Adipose tissue (tissue), 3 donors: ENCODE results near the gene ZFP37. TPM values are rescaled to one million over a fixed set of nuclear protein-coding genes. Genes with fewer than 3 reads are reported as not detected.

Experiments used
- H3K27ac ChIP-seq: one replicate; pipeline ENCODE4 v1.5.1; 2013; ENCODE audit warnings: low read depth, low read length
- WGBS, 3 donors: extraction: QIAGEN DNeasy Blood & Tissue Kit; methylation state at CpG; one replicate each; pipeline ENCODE4 v1.1.7; 2013; 5-methylcytosine and 5-hydroxymethylcytosine counted together
- polyA plus RNA-seq, 3 donors: library from polyadenylated mRNA; stranded (reverse); fragments of 200-250 nt; gene quantifications; one replicate each; pipeline ENCODE4 v1.2.3, GENCODE V29; 2013
- donor health status: healthy with polysubstance abuse.
- donor health status: Bipolar disorder and iron deficiency.
- donor health status: healthy.

ZFP37 gene
- polyA plus RNA-seq, 3 donors: 0.70 to 1.3 (median 1.2) TPM

DNA sequence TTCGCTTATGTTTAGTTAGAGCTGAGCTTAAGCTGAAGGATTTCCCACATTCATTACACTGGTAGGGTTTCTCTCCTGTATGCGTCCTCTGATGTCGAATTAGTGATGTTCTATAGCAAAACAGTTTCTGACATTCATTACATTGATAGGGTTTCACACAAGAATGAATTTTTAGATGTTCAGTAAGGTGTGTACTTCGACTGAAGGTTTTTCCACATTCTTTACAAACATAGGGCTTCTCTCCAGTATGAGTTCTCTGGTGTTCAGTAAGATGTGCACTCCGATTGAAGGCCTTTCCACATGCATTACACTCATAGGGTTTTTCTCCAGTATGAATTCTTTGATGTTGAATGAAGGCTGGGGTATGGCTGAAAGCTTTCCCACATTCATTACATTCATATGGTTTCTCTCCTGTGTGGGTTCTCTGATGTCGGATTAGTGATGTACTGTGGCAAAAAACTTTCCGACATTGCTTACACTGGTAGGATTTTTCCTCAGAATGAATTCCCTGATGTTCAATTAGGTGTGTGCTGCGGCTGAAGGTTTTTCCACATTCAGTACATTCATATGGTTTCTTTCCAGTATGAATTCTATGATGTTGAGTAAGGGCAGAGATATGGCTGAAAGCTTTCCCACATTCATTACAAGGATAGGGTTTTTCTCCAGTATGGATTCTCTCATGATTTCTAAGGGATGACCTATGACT is 59.1 kb downstream of the ZFP37 start:
- WGBS, 3 donors: 94 to 95% (median 94%) methylated on average over 8 of the region's 8 CpGs
- H3K27ac ChIP-seq: no peak overlapping the region

Other genes with a start within 250 kb of the ZFP37 start
- under 1 TPM; 0.05 to 0.67 (median 0.42) TPM for gene SLC46A2, start 165.8 kb downstream of the ZFP37 start, polyA plus RNA-seq
- gene ZNF883, start 44.5 kb downstream of the ZFP37 start, polyA plus RNA-seq: 1 to 10 TPM in 1 of 3 donors, under 1 TPM in 2; 0.54 to 1.2 (median 0.56) TPM
- gene SLC31A2, start 94.3 kb upstream of the ZFP37 start, polyA plus RNA-seq: 10 to 100 TPM; 16.6 to 32.0 (median 19.9) TPM
- gene FKBP15, start 164.6 kb upstream of the ZFP37 start, polyA plus RNA-seq: 10 to 100 TPM in 2 of 3 donors, 1 to 10 TPM in 1; 7.9 to 13.9 (median 12.9) TPM
- gene SLC31A1, start 164.8 kb upstream of the ZFP37 start, polyA plus RNA-seq: 10 to 100 TPM in 1 of 3 donors, 1 to 10 TPM in 2; 6.4 to 13.7 (median 8.0) TPM
- gene CDC26, start 218.8 kb upstream of the ZFP37 start, polyA plus RNA-seq: 100 to 1,000 TPM in 1 of 3 donors, 10 to 100 TPM in 2; 17.4 to 105 (median 31.6) TPM
- 10 to 100 TPM in 2 of 3 donors, 1 to 10 TPM in 1; 9.2 to 15.1 (median 13.9) TPM for gene PRPF4, start 218.9 kb upstream of the ZFP37 start, polyA plus RNA-seq
- gene RNF183, start 246.7 kb upstream of the ZFP37 start, polyA plus RNA-seq: under 1 TPM in 1 of 3 donors, not detected in 2; 0.25 TPM